Left ventricle myocardium inferior (tissue), 1 donor: ENCODE data around the gene ETNK1. TPM values are rescaled to one million over a fixed set of nuclear protein-coding genes. Genes with fewer than 3 reads are reported as not detected.
A peak's percentile ranks its signal among the peaks of the same experiment; 100 is the strongest.

Source experiments
- DNase-seq: peaks from one replicate; pipeline ENCODE4 v3.0.0-alpha.2; 2020
- H3K27ac ChIP-seq: fragments of 200-600 bp; replicated peaks from 2 replicates; pipeline ENCODE4 v1.8.0; 2021
- H3K27me3 ChIP-seq: fragments of 200-600 bp; 2 replicates; pipeline ENCODE4 v1.8.0; 2021; ENCODE audit warnings: low read depth
- H3K36me3 ChIP-seq: fragments of 200-600 bp; 2 replicates; pipeline ENCODE4 v1.8.0; 2021
- H3K4me1 ChIP-seq: fragments of 200-600 bp; 2 replicates; pipeline ENCODE4 v1.8.0; 2021
- H3K4me3 ChIP-seq: fragments of 200-600 bp; 2 replicates; pipeline ENCODE4 v1.8.0; 2021; ENCODE audit warnings: mild to moderate bottlenecking, moderate library complexity
- H3K9me3 ChIP-seq: fragments of 200-600 bp; replicated peaks from 2 replicates; pipeline ENCODE4 v1.8.0; 2021
- intact Hi-C: fragments of 100-400 bp; cut with micrococcal nuclease; formaldehyde crosslinking; loops from one replicate; pipeline ENCODE4 v1.11.0; 2022
- total RNA-seq: library from RNA; stranded (reverse); fragmentation: NEBNext Ultra II Directional; extraction: Animal tissue kit (Norgen Biotek cat#: 25700); gene quantifications from one replicate; pipeline ENCODE4 v1.2.1, GENCODE V29; 2021
- TF ChIP-seq, protein P1 (sequence below): fragments of 200-600 bp; IDR thresholded peaks from 2 replicates; pipeline ENCODE4 v1.8.0; 2021; ENCODE audit warnings: antibody characterized with exemption, mild to moderate bottlenecking, borderline replicate concordance
- donor health status: DM: no; HTN: yes; CAD: no; lungs with severe emphysema.

Gene ETNK1
- total RNA-seq, 1 donor from 2014 or later: 13.9 TPM

GRCh38 chr12:22677781-22678574 is 53.0 kb downstream of the ETNK1 start:
- Histone ChIP-seq H3K36me3 (peaks cover 75% of the 10 kb centered on the region), H3K27me3 (no peaks in the 10 kb centered on the region), H3K4me1 (no peaks in the 10 kb centered on the region), H3K4me3 (no peak overlapping the region), H3K9me3 (peaks cover 8% of the 10 kb centered on the region), H3K27ac (no peak overlapping the region)
- intact Hi-C loops: no loop called here
- TF ChIP-seq, protein P1, sequence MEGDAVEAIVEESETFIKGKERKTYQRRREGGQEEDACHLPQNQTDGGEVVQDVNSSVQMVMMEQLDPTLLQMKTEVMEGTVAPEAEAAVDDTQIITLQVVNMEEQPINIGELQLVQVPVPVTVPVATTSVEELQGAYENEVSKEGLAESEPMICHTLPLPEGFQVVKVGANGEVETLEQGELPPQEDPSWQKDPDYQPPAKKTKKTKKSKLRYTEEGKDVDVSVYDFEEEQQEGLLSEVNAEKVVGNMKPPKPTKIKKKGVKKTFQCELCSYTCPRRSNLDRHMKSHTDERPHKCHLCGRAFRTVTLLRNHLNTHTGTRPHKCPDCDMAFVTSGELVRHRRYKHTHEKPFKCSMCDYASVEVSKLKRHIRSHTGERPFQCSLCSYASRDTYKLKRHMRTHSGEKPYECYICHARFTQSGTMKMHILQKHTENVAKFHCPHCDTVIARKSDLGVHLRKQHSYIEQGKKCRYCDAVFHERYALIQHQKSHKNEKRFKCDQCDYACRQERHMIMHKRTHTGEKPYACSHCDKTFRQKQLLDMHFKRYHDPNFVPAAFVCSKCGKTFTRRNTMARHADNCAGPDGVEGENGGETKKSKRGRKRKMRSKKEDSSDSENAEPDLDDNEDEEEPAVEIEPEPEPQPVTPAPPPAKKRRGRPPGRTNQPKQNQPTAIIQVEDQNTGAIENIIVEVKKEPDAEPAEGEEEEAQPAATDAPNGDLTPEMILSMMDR: no peak
- DNase-seq: no peak

GRCh38 chr12:22682663-22683062 is 57.7 kb downstream of the ETNK1 start:
- Histone ChIP-seq H3K27me3 (no peaks in the 10 kb centered on the region), H3K9me3 (no peaks in the 10 kb centered on the region), H3K27ac (no peak overlapping the region), H3K4me3 (no peak overlapping the region), H3K36me3 (peaks cover 30% of the 10 kb centered on the region), H3K4me1 (peaks cover 9% of the 10 kb centered on the region)
- DNase-seq: no peak
- intact Hi-C loops: no loop called here
- TF ChIP-seq, protein P1: no peak

DNA sequence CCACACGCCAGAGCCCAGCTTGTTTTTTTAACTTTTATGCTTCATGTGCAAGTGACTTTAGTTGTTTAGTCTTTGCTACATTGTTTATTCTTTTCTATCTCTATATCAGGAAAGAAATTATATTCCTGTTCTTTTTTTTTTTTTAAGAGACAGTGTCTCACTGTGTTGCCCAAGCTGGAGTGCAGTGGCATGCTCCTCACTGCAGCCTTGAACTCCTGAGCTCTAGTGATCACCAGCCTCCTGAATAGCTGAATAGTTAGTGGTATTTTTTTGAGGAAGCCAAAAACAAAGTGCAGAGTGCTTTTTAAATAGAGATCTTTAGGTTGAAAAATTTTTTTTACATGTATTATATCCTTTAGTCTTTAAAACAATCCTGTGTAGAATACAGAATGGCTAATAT is 58.2 kb downstream of the ETNK1 start:
- Histone ChIP-seq H3K27me3 (no peaks in the 10 kb centered on the region), H3K27ac (no peak overlapping the region), H3K36me3 (peaks cover 25% of the 10 kb centered on the region), H3K9me3 (no peaks in the 10 kb centered on the region), H3K4me3 (no peak overlapping the region), H3K4me1 (peaks cover 9% of the 10 kb centered on the region)
- no peak for DNase-seq
- TF ChIP-seq, protein P1: no peak
- intact Hi-C loops: no loop called here

GRCh38 chr12:22684140-22685118 is 59.5 kb downstream of the ETNK1 start:
- Histone ChIP-seq H3K4me1 (peaks cover 9% of the 10 kb centered on the region), H3K36me3 (peaks cover 12% of the 10 kb centered on the region), H3K4me3 (no peak overlapping the region), H3K27me3 (no peaks in the 10 kb centered on the region), H3K27ac (no peak overlapping the region), H3K9me3 (no peaks in the 10 kb centered on the region)
- TF ChIP-seq, protein P1: peak; percentile 70
- intact Hi-C loops: no loop called here
- no peak for DNase-seq

GRCh38 chr12:22686193-22686592 is 61.2 kb downstream of the ETNK1 start:
- DNase-seq: no peak
- Histone ChIP-seq H3K27ac (no peak overlapping the region), H3K27me3 (no peaks in the 10 kb centered on the region), H3K9me3 (no peaks in the 10 kb centered on the region), H3K4me3 (no peak overlapping the region), H3K36me3 (peaks cover 4% of the 10 kb centered on the region), H3K4me1 (peaks cover 9% of the 10 kb centered on the region)
- intact Hi-C loops: no loop called here
- TF ChIP-seq, protein P1: no peak
